HG03095 (cell line): ENCODE measurements around the gene NEU1.
A peak's percentile ranks its signal among the peaks of the same experiment; 100 is the strongest.
"Not testable (repeated sequence)": the region's sequence is repeated elsewhere in the genome, so short reads cannot be mapped to it uniquely, and the experiment has no call there.

Source experiments
- ATAC-seq: cut with Tn5 transposase; IDR thresholded peaks from one replicate; pipeline ENCODE4 v1.9.1; 2021; ENCODE audit warnings: moderate library complexity; ENCODE audit not compliant: unreplicated experiment

NEU1 gene

GRCh38 chr6:31847276-31847978, 15.2 kb downstream of the NEU1 start:
- no peak for ATAC-seq

- ATAC-seq = no peak
Measured at GRCh38 chr6:31844507-31844906, 18.1 kb downstream of the NEU1 start.

GRCh38 chr6:31842053-31842452, 20.6 kb downstream of the NEU1 start:
- ATAC-seq = no peak

GRCh38 chr6:31839779-31840126, 22.9 kb downstream of the NEU1 start:
- ATAC-seq = not testable (repeated sequence)

- no peak for ATAC-seq
Measured at GRCh38 chr6:31838968-31839367, 23.7 kb downstream of the NEU1 start.

- not testable (repeated sequence) for ATAC-seq
Measured at GRCh38 chr6:31838114-31838553, 24.5 kb downstream of the NEU1 start.

GRCh38 chr6:31837369-31838113, 25.1 kb downstream of the NEU1 start:
- ATAC-seq = no peak

- no peak for ATAC-seq
Measured at GRCh38 chr6:31836474-31837368, 25.9 kb downstream of the NEU1 start.

- no peak for ATAC-seq
Measured at GRCh38 chr6:31836047-31836473, 26.6 kb downstream of the NEU1 start.

GRCh38 chr6:31834367-31835250, 28.0 kb downstream of the NEU1 start:
- ATAC-seq = no peak

GRCh38 chr6:31831350-31832215, 31.0 kb downstream of the NEU1 start:
- ATAC-seq = no peak

GRCh38 chr6:31830886-31831335, 31.7 kb downstream of the NEU1 start:
- no peak for ATAC-seq

- ATAC-seq = no peak
Measured at GRCh38 chr6:31829633-31830283, 32.9 kb downstream of the NEU1 start.

GRCh38 chr6:31827286-31828079, 35.1 kb downstream of the NEU1 start, which contains the start of gene HSPA1B:
Gene HSPA1B (plus strand): TSS chr6:31827738. CDS start chr6:31827951, 213 bp downstream.
- ATAC-seq = peak; percentile 59

- no peak for ATAC-seq
Measured at GRCh38 chr6:31826793-31827285, 35.8 kb downstream of the NEU1 start.

GRCh38 chr6:31825553-31825952, 37.1 kb downstream of the NEU1 start:
- no peak for ATAC-seq

GRCh38 chr6:31823592-31824196, 38.9 kb downstream of the NEU1 start:
- not testable (repeated sequence) for ATAC-seq
